Measurements from ENCODE around the gene CHRNB1. TPM values are rescaled to one million over a fixed set of nuclear protein-coding genes. Genes with fewer than 3 reads are reported as not detected.

Gene CHRNB1
- total and polyA plus RNA-seq, 5 donors = 11.4 to 16.1 (median 13.2) TPM

Other genes starting within 250 kb of the CHRNB1 start
Only the 30 nearest of the 40 such genes appear.
- gene CLDN7, start 182.6 kb upstream of the CHRNB1 start, total RNA-seq = 1 to 10 TPM; 1.8 to 3.4 (median 2.8) TPM
- gene CLDN7, start 182.6 kb upstream of the CHRNB1 start, polyA plus RNA-seq = 2.9 TPM
- gene SLC2A4, start 163.3 kb upstream of the CHRNB1 start, total RNA-seq = 100 to 1,000 TPM in 3 of 4 donors, 10 to 100 TPM in 1; 57.6 to 146 (median 103) TPM
- 83.1 TPM for gene SLC2A4, start 163.3 kb upstream of the CHRNB1 start, polyA plus RNA-seq
- 1 to 10 TPM; 1.4 to 3.1 (median 1.8) TPM for gene YBX2, start 150.4 kb upstream of the CHRNB1 start, total RNA-seq
- gene YBX2, start 150.4 kb upstream of the CHRNB1 start, polyA plus RNA-seq = 5.3 TPM
- gene EIF5A, start 137.4 kb upstream of the CHRNB1 start, total RNA-seq = 100 to 1,000 TPM; 259 to 311 (median 268) TPM
- gene EIF5A, start 137.4 kb upstream of the CHRNB1 start, polyA plus RNA-seq = 301 TPM
- 10 to 100 TPM; 65.0 to 76.1 (median 65.8) TPM for gene GPS2, start 129.7 kb upstream of the CHRNB1 start, total RNA-seq
- 68.4 TPM for gene GPS2, start 129.7 kb upstream of the CHRNB1 start, polyA plus RNA-seq
- 10 to 100 TPM; 28.3 to 33.4 (median 30.6) TPM for gene NEURL4, start 115.7 kb upstream of the CHRNB1 start, total RNA-seq
- 23.8 TPM for gene NEURL4, start 115.7 kb upstream of the CHRNB1 start, polyA plus RNA-seq
- 10 to 100 TPM; 15.0 to 26.4 (median 20.8) TPM for gene ACAP1, start 108.5 kb upstream of the CHRNB1 start, total RNA-seq
- gene ACAP1, start 108.5 kb upstream of the CHRNB1 start, polyA plus RNA-seq = 8.8 TPM
- 1 to 10 TPM; 4.7 to 6.7 (median 6.5) TPM for gene KCTD11, start 92.9 kb upstream of the CHRNB1 start, total RNA-seq
- gene KCTD11, start 92.9 kb upstream of the CHRNB1 start, polyA plus RNA-seq = 7.8 TPM
- not detected for gene TMEM95, start 89.9 kb upstream of the CHRNB1 start, total RNA-seq
- gene TMEM95, start 89.9 kb upstream of the CHRNB1 start, polyA plus RNA-seq = not detected
- gene TNK1, start 64.0 kb upstream of the CHRNB1 start, total RNA-seq = 1 to 10 TPM; 2.1 to 3.6 (median 3.4) TPM
- gene TNK1, start 64.0 kb upstream of the CHRNB1 start, polyA plus RNA-seq = 1.7 TPM
- gene PLSCR3, start 50.5 kb upstream of the CHRNB1 start, total RNA-seq = 10 to 100 TPM; 19.8 to 25.0 (median 22.9) TPM
- 25.9 TPM for gene PLSCR3, start 50.5 kb upstream of the CHRNB1 start, polyA plus RNA-seq
- gene TMEM256, start 41.0 kb upstream of the CHRNB1 start, total RNA-seq = 100 to 1,000 TPM in 1 of 4 donors, 10 to 100 TPM in 3; 79.6 to 105 (median 97.3) TPM
- 210 TPM for gene TMEM256, start 41.0 kb upstream of the CHRNB1 start, polyA plus RNA-seq
- gene NLGN2, start 37.2 kb upstream of the CHRNB1 start, total RNA-seq = 10 to 100 TPM; 10.7 to 15.7 (median 14.1) TPM
- 6.9 TPM for gene NLGN2, start 37.2 kb upstream of the CHRNB1 start, polyA plus RNA-seq
- not detected for gene SPEM1, start 24.7 kb upstream of the CHRNB1 start, total RNA-seq
- gene SPEM1, start 24.7 kb upstream of the CHRNB1 start, polyA plus RNA-seq = not detected
- gene SPEM2, start 19.4 kb upstream of the CHRNB1 start, total RNA-seq = not detected
- gene SPEM2, start 19.4 kb upstream of the CHRNB1 start, polyA plus RNA-seq = not detected
- not detected for gene SPEM3, start 16.2 kb upstream of the CHRNB1 start, total RNA-seq
- gene SPEM3, start 16.2 kb upstream of the CHRNB1 start, polyA plus RNA-seq = not detected
- 1 to 10 TPM; 2.2 to 2.5 (median 2.3) TPM for gene TMEM102, start 9.6 kb upstream of the CHRNB1 start, total RNA-seq
- gene TMEM102, start 9.6 kb upstream of the CHRNB1 start, polyA plus RNA-seq = 2.1 TPM
- gene FGF11, start 5.5 kb upstream of the CHRNB1 start, total RNA-seq = 10 to 100 TPM; 13.9 to 34.8 (median 23.9) TPM
- gene FGF11, start 5.5 kb upstream of the CHRNB1 start, polyA plus RNA-seq = 31.7 TPM
- gene ZBTB4, start 34.6 kb downstream of the CHRNB1 start, total RNA-seq = 10 to 100 TPM; 73.6 to 86.2 (median 82.2) TPM
- 41.7 TPM for gene ZBTB4, start 34.6 kb downstream of the CHRNB1 start, polyA plus RNA-seq
- not detected for gene SLC35G6, start 36.4 kb downstream of the CHRNB1 start, total RNA-seq
- gene SLC35G6, start 36.4 kb downstream of the CHRNB1 start, polyA plus RNA-seq = not detected
- 10 to 100 TPM; 41.9 to 51.4 (median 47.4) TPM for gene POLR2A, start 39.3 kb downstream of the CHRNB1 start, total RNA-seq
- gene POLR2A, start 39.3 kb downstream of the CHRNB1 start, polyA plus RNA-seq = 22.3 TPM
- gene TNFSF12, start 104.0 kb downstream of the CHRNB1 start, total RNA-seq = 10 to 100 TPM; 42.9 to 52.0 (median 47.5) TPM
- gene TNFSF12, start 104.0 kb downstream of the CHRNB1 start, polyA plus RNA-seq = 58.4 TPM
- gene TNFSF13, start 113.7 kb downstream of the CHRNB1 start, total RNA-seq = 10 to 100 TPM; 14.6 to 19.9 (median 15.7) TPM
- gene TNFSF13, start 113.7 kb downstream of the CHRNB1 start, polyA plus RNA-seq = 15.3 TPM
- 10 to 100 TPM; 27.2 to 37.2 (median 34.2) TPM for gene SENP3, start 116.9 kb downstream of the CHRNB1 start, total RNA-seq
- 45.2 TPM for gene SENP3, start 116.9 kb downstream of the CHRNB1 start, polyA plus RNA-seq
- gene CD68, start 134.6 kb downstream of the CHRNB1 start, total RNA-seq = 10 to 100 TPM; 34.6 to 45.6 (median 44.1) TPM
- 19.4 TPM for gene CD68, start 134.6 kb downstream of the CHRNB1 start, polyA plus RNA-seq
- 10 to 100 TPM; 19.3 to 32.7 (median 29.4) TPM for gene MPDU1, start 138.8 kb downstream of the CHRNB1 start, total RNA-seq
- gene MPDU1, start 138.8 kb downstream of the CHRNB1 start, polyA plus RNA-seq = 43.7 TPM
- 1 to 10 TPM; 5.4 to 6.2 (median 5.9) TPM for gene SOX15, start 145.0 kb downstream of the CHRNB1 start, total RNA-seq
- gene SOX15, start 145.0 kb downstream of the CHRNB1 start, polyA plus RNA-seq = 7.0 TPM
- 100 to 1,000 TPM in 1 of 4 donors, 10 to 100 TPM in 3; 78.9 to 109 (median 87.2) TPM for gene FXR2, start 169.8 kb downstream of the CHRNB1 start, total RNA-seq
- 79.3 TPM for gene FXR2, start 169.8 kb downstream of the CHRNB1 start, polyA plus RNA-seq
- gene SAT2, start 182.8 kb downstream of the CHRNB1 start, total RNA-seq = 100 to 1,000 TPM in 2 of 4 donors, 10 to 100 TPM in 2; 85.1 to 117 (median 93.7) TPM
- gene SAT2, start 182.8 kb downstream of the CHRNB1 start, polyA plus RNA-seq = 141 TPM
- gene SHBG, start 185.1 kb downstream of the CHRNB1 start, total RNA-seq = 1 to 10 TPM in 1 of 4 donors, under 1 TPM in 2, not detected in 1; 0.71 to 1.2 (median 0.82) TPM
- gene SHBG, start 185.1 kb downstream of the CHRNB1 start, polyA plus RNA-seq = 0.57 TPM